SK-N-SH treated with all-trans-retinoic acid at 6 μM for 48 hours (cell line): ENCODE data around the gene SSTR1.

Source experiments
- ATAC-seq: fragments of 200-7000 bp; cut with Tn5 transposase; 3 replicates; pipeline ENCODE4 v1.9.1; 2020; ENCODE audit warnings: mild to moderate bottlenecking, moderate library complexity
- ARNTL ChIP-seq: fragments of 450-650 bp; formaldehyde crosslinking; IDR thresholded peaks from 2 replicates; pipeline ENCODE4 v1.5.0; 2020; ENCODE audit warnings: low read depth, mild to moderate bottlenecking, moderate library complexity, borderline replicate concordance
- BACH2 ChIP-seq: fragments of 250-450 bp; sonication (Bioruptor Pico); IDR thresholded peaks from 2 replicates; pipeline ENCODE4 v1.9.0; 2021; ENCODE audit warnings: mild to moderate bottlenecking, borderline replicate concordance
- CREB5 ChIP-seq: fragments of 250-450 bp; sonication (Bioruptor Pico); IDR thresholded peaks from 2 replicates; pipeline ENCODE4 v1.5.1; 2020; ENCODE audit warnings: low read depth, mild to moderate bottlenecking, moderate library complexity
- CSDC2 ChIP-seq: fragments of 250-450 bp; sonication (Bioruptor Pico); IDR thresholded peaks from 2 replicates; pipeline ENCODE4 v1.5.0; 2020; ENCODE audit warnings: mild to moderate bottlenecking, moderate library complexity
- CSRNP3 ChIP-seq: fragments of 250-450 bp; sonication (Bioruptor Pico); IDR thresholded peaks from 2 replicates; pipeline ENCODE4 v1.5.1; 2021; ENCODE audit warnings: mild to moderate bottlenecking, moderate library complexity
- ESRRG ChIP-seq: fragments of 250-450 bp; sonication (Bioruptor Pico); IDR thresholded peaks from 2 replicates; pipeline ENCODE4 v1.6.1; 2021; ENCODE audit warnings: mild to moderate bottlenecking
- GLIS3 ChIP-seq: fragments of 250-450 bp; sonication (Bioruptor Pico); IDR thresholded peaks from 2 replicates; pipeline ENCODE4 v1.5.0; 2020; ENCODE audit warnings: mild to moderate bottlenecking, moderate library complexity
- ISL1 ChIP-seq: fragments of 250-450 bp; sonication (Bioruptor Pico); IDR thresholded peaks from 2 replicates; pipeline ENCODE4 v2.1.2; 2022; ENCODE audit warnings: mild to moderate bottlenecking, moderate library complexity
- OSR1 ChIP-seq: fragments of 250-450 bp; sonication (Bioruptor Pico); IDR thresholded peaks from 2 replicates; pipeline ENCODE4 v1.8.0; 2022; ENCODE audit warnings: moderate library complexity, mild to moderate bottlenecking, inconsistent platforms
- POU6F1 ChIP-seq: fragments of 250-450 bp; sonication (Bioruptor Pico); IDR thresholded peaks from 2 replicates; pipeline ENCODE4 v1.8.0; 2021; ENCODE audit warnings: low read depth, mild to moderate bottlenecking, moderate library complexity, borderline replicate concordance
- PPARA ChIP-seq: fragments of 250-450 bp; sonication (Bioruptor Pico); IDR thresholded peaks from 2 replicates; pipeline ENCODE4 v1.5.0; 2020; ENCODE audit warnings: mild to moderate bottlenecking, borderline replicate concordance
- RARB ChIP-seq: fragments of 250-450 bp; sonication (Bioruptor Pico); IDR thresholded peaks from 2 replicates; pipeline ENCODE4 v1.8.0; 2021; ENCODE audit warnings: mild to moderate bottlenecking, moderate library complexity
- SNAI2 ChIP-seq: fragments of 250-450 bp; sonication (Bioruptor Pico); IDR thresholded peaks from 2 replicates; pipeline ENCODE4 v1.5.0; 2020; ENCODE audit warnings: mild to moderate bottlenecking, moderate library complexity
- TCF4 ChIP-seq: fragments of 250-450 bp; sonication (Bioruptor Pico); IDR thresholded peaks from 2 replicates; pipeline ENCODE4 v1.8.0; 2021; ENCODE audit warnings: mild to moderate bottlenecking, moderate library complexity, borderline replicate concordance
- TOX ChIP-seq: fragments of 250-450 bp; sonication (Bioruptor Pico); IDR thresholded peaks from 2 replicates; pipeline ENCODE4 v1.8.0; 2021; ENCODE audit warnings: mild to moderate bottlenecking, moderate library complexity, borderline replicate concordance
- TSHZ2 ChIP-seq: fragments of 250-450 bp; sonication (Bioruptor Pico); IDR thresholded peaks from 2 replicates; pipeline ENCODE4 v1.5.0; 2020; ENCODE audit warnings: mild to moderate bottlenecking, moderate library complexity
- ZC3H10 ChIP-seq: fragments of 250-450 bp; sonication (Bioruptor Pico); IDR thresholded peaks from 2 replicates; pipeline ENCODE4 v1.5.1; 2021; ENCODE audit warnings: mild to moderate bottlenecking, moderate library complexity
- ZFP3 ChIP-seq: fragments of 250-450 bp; sonication (Bioruptor Pico); IDR thresholded peaks from 2 replicates; pipeline ENCODE4 v1.5.0; 2020; ENCODE audit warnings: mild to moderate bottlenecking, moderate library complexity
- ZFP30 ChIP-seq: fragments of 450-650 bp; formaldehyde crosslinking; IDR thresholded peaks from 2 replicates; pipeline ENCODE4 v1.5.0; 2022; ENCODE audit warnings: mild to moderate bottlenecking, moderate library complexity
- ZNF565 ChIP-seq: fragments of 450-650 bp; formaldehyde crosslinking; conservative IDR thresholded peaks from 2 replicates; pipeline ENCODE4 v1.5.0; 2020; ENCODE audit warnings: low read depth, mild to moderate bottlenecking, moderate library complexity
- ZNF70 ChIP-seq: fragments of 450-650 bp; formaldehyde crosslinking; IDR thresholded peaks from 2 replicates; pipeline ENCODE4 v1.5.0; 2020; ENCODE audit warnings: mild to moderate bottlenecking, moderate library complexity
- ZNF8 ChIP-seq: fragments of 450-650 bp; formaldehyde crosslinking; IDR thresholded peaks from 2 replicates; pipeline ENCODE4 v1.5.0; 2020; ENCODE audit warnings: mild to moderate bottlenecking, moderate library complexity

Gene SSTR1

GRCh38 chr14:38238878-38239277 lies 31.2 kb downstream of the SSTR1 start:
- no peak for ATAC-seq
- no peak for TF ChIP-seq ESRRG (CRISPR knock-in tag)
- no peak for TF ChIP-seq BACH2 (CRISPR knock-in tag)
- no peak for TF ChIP-seq PPARA (CRISPR knock-in tag)
- TF ChIP-seq ZC3H10 (CRISPR knock-in tag) = no peak
- no peak for TF ChIP-seq ZNF70 (CRISPR knock-in tag)
- no peak for TF ChIP-seq ZFP3 (CRISPR knock-in tag)
- no peak for TF ChIP-seq ZNF565 (CRISPR knock-in tag)
- no peak for TF ChIP-seq CREB5 (CRISPR knock-in tag)
- no peak for TF ChIP-seq OSR1
- TF ChIP-seq TCF4 (CRISPR knock-in tag) = no peak
- no peak for TF ChIP-seq ZFP30 (CRISPR knock-in tag)
- no peak for TF ChIP-seq RARB
- no peak for TF ChIP-seq ZNF8 (CRISPR knock-in tag)
- no peak for TF ChIP-seq POU6F1 (CRISPR knock-in tag)
- no peak for TF ChIP-seq GLIS3
- TF ChIP-seq TOX (CRISPR knock-in tag) = no peak
- no peak for TF ChIP-seq TSHZ2 (CRISPR knock-in tag)

GRCh38 chr14:38243696-38244240 lies 36.1 kb downstream of the SSTR1 start:
- ATAC-seq = no peak

More at GRCh38 chr14:38243696-38244240, 36.1 kb downstream of the SSTR1 start:
- TF ChIP-seq PPARA (CRISPR knock-in tag) (no peak), ARNTL (no peak), ISL1 (CRISPR knock-in tag) (no peak), OSR1 (no peak), ZFP3 (CRISPR knock-in tag) (no peak), CSRNP3 (CRISPR knock-in tag) (no peak), ZNF565 (CRISPR knock-in tag) (no peak), GLIS3 (no peak), SNAI2 (CRISPR knock-in tag) (no peak), TOX (CRISPR knock-in tag) (no peak), BACH2 (CRISPR knock-in tag) (no peak), ESRRG (CRISPR knock-in tag) (no peak), CSDC2 (CRISPR knock-in tag) (no peak), ZFP30 (CRISPR knock-in tag) (no peak), TCF4 (CRISPR knock-in tag) (no peak), ZNF8 (CRISPR knock-in tag) (no peak), TSHZ2 (CRISPR knock-in tag) (no peak), RARB (no peak)
